H1 (cell line): ENCODE data around the gene WBP1.

Experiments
- CTCF ChIP-seq, 3 experiments: IDR thresholded peaks; 1 replicate in 2 of 3; 2 replicates in 1 of 3; pipeline versions ENCODE4 v1.5.1 to v1.6.1; 2011; ENCODE audit warnings: low read length in 3 of 3, mild to moderate bottlenecking in 3 of 3, inconsistent platforms in 2 of 3, low read depth in 1 of 3, moderate library complexity in 1 of 3; ENCODE audit not compliant: insufficient read depth in 1 of 3; ENCODE audit errors: control extremely low read depth in 1 of 3
- FOSL1 ChIP-seq: IDR thresholded peaks from 2 replicates; pipeline ENCODE4 v1.6.1; 2011; ENCODE audit warnings: mild to moderate bottlenecking, low read depth, low read length, moderate library complexity; ENCODE audit not compliant: insufficient read depth
- GABPA ChIP-seq: IDR thresholded peaks from 2 replicates; pipeline ENCODE4 v1.6.1; 2011; ENCODE audit warnings: mild to moderate bottlenecking, low read length, moderate library complexity, borderline replicate concordance; ENCODE audit not compliant: insufficient read depth
- MAFK ChIP-seq: IDR thresholded peaks from 2 replicates; pipeline ENCODE4 v1.6.1; 2012; ENCODE audit warnings: low read depth, mild to moderate bottlenecking, improper control_type of control experiment, low read length
- TF ChIP-seq, protein P1 (sequence below): IDR thresholded peaks from 2 replicates; pipeline ENCODE4 v1.6.1; 2012; ENCODE audit warnings: inconsistent platforms

GRCh38 chr2:74429487-74430451, 28.5 kb upstream of the WBP1 start:
- TF ChIP-seq MAFK (no peak), GABPA (no peak), CTCF (IDR thresholded peaks at IDR 0.05; ENCODE audit: control extremely low read depth in 1 of 3, insufficient read depth in 1 of 3, low read depth in 1 of 3, low read length in 3 of 3) (no peak), FOSL1 (no peak)
- TF ChIP-seq, protein P1, sequence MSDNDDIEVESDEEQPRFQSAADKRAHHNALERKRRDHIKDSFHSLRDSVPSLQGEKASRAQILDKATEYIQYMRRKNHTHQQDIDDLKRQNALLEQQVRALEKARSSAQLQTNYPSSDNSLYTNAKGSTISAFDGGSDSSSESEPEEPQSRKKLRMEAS, result no peak
